ENCODE results near the gene PIGB.

GRCh38 chr15:55394694-55395093 is 75.7 kb downstream of the PIGB start:
- TF ChIP-seq POLR2A (IDR thresholded peaks at IDR 0.05): no peak
- TF ChIP-seq CTCF (IDR thresholded peaks at IDR 0.05): no peak

Measured in uterus (tissue), 2 donors.